Hematopoietic multipotent progenitor cell treated with erythropoietin and hydrocortisone succinate and interleukin-3 and kit ligand, for 4 days (in vitro differentiated cells): ENCODE measurements around the gene PDLIM7.

ENCODE experiments used
- DNase-seq: peaks from one replicate; pipeline ENCODE4 v3.0.0-alpha.2; 2015

Gene PDLIM7

DNA sequence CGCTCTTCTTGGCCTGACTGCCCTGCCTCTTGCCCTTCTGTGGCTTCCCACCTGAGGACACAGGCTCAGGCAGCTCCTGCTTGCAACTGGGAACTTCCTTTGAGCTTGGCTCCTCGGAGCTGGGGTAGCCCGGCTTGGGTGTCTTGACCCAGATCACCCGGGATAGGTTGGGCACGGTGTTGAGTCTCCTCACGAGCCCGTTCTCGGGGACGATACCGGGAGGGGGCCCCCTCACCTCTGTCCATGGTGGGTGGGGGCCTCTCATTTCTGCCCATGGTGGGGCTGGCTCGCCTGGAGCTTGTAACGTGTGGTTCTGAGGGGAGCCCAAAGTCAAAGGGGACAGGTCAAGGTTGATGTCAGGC is 27.1 kb upstream of the PDLIM7 start:
- DNase-seq: no peak

DNA sequence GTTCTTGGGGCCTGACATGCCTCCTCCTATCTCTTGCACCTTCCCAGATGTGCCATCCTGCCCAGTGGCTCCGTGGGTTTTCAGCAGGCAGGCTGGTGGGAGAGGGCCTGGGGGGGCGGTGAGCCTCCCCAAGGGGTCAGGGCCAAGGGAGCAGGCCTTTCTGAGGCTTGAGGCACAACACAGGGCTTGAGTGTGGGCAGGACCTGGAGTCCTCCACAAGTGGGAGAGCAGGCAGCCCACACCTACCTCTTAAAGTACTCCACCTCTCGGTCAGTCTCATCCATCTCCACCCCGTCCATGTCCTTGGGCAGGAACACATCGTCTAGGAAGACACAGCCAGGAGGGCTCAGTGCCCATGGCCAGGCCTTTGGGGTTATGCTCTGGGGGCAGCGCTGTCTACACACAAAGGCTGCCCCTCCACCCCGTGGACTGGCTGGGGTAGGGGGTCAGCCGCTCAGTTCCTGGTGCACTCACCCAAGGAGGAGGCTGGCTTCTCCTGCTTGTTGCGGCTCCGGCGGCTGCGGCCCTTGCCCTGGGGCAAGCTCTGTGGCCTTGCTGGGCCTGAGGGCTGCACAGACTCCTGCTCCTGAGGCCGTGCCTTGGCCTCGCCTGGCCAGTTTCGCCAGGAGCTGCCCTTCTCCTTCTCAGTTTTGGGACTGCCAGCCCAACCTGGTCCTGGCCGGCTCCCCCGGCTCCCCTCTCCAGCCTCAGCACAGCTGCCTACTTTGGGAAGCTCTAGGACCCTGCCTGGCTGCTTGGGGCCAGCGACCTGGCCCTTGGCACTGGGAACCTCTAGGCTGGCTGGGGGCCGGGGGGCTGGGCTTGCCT is 26.5 kb upstream of the PDLIM7 start:
- no peak for DNase-seq

DNA sequence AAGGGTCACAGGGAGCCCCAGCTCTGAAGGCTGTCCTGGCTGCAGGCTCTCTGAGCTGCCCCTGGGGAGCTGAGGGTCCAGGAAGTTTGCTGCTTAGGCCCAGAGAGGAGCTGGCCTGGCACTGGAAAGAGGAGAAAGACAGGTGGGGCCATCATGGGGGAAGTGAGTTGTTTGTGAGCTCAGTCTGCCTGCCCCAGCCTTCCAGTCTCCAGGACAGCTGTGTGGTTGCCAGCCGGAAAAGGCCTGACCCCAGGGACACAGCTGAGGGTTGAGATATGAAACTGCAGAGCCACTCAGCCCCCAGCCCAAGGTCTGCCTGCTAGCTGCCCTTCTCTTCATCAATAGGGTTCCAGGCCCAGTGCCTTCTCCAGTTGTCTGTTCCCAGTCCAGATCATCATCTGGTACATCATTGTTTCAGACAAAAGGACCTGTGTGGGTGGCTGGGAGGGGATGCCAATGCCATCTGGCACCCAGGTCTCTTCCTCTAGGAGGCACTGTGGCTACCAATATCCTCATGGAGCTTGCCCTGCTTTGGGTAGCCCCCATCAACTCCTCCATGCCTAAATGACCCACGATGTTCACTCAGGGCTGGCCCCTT is 23.6 kb upstream of the PDLIM7 start:
- DNase-seq: peak; percentile 64

DNA sequence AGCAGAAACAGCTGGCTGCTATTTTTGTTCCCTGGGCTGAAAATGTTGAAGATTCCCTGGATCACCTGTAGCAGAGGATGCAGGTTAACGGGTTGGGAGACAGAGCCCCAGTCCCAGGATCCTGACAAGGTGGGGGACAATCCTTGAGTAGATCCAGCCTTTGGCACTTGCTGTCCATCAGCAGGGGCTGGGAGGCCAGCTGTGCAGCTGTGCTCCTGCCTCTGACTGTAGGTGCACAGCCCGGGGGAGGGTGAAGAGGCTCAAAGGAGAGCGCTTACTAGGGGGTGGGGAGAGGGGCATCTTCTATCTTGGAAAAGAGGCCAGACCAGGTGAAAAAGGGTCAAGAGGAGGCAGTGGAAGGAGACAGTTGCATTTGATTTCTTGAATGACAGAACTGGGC is 22.9 kb upstream of the PDLIM7 start:
- DNase-seq: no peak

DNA sequence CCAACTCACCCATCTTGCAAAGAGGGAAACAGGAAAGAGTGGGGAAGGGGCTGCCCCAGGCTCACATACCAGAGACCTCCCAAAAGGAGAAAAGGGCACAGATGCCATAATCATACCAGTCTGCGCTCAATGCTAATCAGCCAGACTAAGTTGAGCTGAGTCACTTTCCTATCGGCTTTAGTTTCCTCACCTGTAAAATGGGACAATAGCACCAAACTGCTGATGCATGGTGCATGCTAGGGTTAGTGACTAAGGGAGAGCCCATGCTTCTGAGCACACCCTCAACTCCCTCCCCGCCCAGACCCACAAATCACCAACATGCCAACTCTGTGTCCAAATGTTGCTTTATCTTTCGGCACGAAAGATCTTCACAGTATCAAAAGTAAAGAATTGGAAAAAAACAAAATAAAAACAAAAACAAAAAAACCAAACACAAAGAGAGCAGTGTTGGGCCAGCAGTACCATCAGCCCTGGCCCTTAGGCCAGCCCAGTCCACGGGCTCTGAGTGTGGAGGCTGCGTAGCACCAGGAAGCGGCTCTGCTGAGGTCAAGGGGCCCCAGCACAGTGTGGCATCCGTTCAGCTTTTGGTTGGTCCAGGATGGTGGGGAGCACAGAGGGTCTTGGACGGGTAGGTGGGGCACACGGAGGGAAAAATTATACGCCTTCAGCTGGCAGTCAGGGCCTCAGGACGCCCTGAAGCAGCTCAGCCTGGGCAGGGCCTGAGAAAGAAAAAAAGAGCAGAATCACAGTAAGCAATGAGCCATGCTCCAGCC is 22.2 kb upstream of the PDLIM7 start:
- no peak for DNase-seq

DNA sequence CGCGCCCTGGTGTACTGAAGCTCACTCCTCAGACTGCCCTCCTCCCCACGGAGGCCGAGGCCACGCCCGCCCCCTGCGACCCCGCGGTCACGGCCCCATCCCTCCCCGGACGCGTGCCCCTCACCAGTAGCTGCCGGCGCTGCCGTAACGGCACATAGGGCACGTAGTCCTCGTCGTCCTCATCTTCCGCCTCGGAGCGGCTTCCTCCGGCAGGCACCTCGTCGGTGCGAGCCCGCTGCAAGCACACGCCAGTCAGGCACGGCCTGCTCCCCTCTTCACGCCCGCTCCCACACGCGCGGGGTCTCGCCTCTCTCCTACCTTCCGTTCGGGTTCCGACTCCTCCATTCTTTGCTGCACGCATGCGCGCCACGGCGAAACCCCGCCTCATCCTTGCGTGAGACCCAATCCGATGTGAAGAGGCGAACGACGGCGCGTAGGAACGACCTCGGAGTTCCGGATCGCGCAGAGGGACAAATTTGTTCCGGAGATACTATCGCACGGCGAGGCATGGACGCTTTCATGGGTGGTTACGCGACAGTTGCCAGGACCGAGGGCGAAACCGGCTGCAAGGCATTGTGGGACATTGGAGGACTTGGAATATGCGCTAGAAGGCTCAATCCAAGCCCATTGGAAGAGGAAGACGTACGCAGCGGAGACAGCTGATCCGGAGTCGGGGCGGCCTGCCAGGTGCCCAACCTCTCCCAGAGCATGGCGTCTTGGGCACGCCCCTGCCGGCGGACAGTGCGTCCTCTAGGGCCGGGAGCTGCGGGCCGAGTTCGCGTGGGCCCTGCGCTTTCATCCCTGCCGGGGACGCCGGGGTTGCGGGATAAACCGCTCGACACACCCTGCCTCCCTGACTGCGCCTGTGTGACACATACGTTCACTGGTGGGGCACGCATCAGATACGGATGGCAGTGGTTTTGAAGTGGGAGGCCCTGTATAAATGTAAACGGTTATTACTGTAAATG is 19.5 kb upstream of the PDLIM7 start, which contains the start of gene DDX41:
TSS of gene DDX41 (minus strand) at position 361 of the 968 bp plus-strand sequence. CDS start at position 345, 16 bp downstream.
- peak; percentile 99 for DNase-seq

DNA sequence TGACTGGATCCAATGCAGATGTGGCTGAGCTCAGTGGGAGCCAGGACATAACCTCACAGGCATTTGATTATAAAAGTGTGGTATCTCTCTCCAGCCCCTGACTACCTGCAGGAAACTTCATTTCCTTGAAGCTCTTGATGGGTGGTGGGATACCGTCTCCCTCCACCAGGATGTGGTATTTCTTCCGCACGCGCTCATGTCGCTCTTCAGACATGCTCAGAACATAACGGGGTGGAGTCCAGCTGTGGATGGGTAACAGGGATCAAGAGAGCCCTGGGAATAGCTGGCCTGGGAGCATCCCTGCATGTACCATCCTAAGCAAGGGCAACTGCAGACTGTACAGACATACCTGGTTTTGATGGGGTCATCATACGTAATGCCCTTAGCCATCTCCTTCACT is 18.2 kb upstream of the PDLIM7 start:
- no peak for DNase-seq

DNA sequence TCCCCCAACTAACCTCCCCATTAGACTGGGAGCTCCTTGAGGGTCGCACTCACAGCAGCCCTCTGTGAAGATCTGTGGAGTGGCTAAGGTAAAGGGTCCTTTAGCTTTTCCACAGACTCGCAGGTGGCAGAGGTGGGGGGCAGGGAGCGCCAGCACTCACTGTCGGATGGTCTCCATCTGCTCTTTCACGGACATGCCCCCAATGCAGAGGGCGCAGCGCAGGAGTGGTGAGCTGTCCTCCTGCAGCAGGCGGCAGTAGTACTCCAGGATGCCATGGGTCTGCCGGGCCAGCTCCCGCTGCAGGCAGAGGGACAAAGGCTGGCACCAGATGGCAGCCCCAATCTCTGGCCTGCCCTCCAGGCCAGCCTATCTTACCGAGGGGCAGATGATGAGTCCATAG is 17.1 kb upstream of the PDLIM7 start:
- DNase-seq: no peak

DNA sequence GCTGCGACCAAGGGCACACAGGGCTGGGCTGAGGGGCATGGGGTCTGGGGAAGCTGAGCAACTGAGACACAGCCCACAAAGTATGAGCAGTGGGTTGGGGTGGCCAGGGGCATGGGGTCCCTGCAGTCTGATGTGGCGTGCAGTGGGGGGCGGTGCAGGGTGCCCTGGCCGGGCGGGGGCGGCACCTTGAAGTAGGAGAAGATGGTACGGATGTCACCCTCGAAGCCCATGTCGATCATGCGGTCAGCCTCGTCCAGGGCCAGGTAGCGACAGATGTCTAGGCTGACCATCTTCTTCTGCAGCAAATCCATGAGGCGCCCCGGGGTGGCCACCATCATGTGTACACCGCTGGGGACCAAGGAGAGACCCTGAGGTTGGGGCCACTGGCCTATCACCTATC is 16.1 kb upstream of the PDLIM7 start:
- DNase-seq: no peak

DNA sequence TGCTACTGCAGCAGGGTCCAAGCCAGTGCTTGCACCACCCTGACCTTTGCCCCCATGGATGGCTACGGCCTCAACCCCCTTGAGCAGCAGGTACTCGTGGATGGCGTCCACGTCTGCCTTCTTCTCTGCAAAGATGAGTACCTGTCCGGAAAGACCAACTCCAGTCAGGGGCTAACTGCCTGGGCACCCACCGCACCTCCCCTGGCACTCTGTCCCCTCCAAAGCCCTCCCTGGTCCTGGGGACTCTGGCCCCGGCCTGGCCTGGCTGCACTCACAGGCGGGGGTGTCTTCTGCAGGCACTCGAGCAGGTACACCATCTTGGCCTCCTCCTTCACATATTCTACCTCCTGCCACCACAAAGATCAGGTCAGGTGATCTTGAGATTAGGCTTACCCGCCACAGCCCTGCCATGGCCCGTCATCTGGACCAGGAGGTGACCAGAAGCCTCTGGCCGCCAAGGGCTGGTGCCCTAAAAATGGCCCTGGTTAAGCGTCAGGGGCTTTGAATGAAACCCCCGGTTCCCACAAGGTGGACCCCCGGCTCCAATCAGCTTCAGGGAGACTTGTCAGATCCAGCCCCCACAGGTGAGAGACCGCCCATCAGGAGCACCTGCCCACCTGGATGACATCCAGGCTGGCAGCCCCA is 15.5 kb upstream of the PDLIM7 start:
- no peak for DNase-seq

DNA sequence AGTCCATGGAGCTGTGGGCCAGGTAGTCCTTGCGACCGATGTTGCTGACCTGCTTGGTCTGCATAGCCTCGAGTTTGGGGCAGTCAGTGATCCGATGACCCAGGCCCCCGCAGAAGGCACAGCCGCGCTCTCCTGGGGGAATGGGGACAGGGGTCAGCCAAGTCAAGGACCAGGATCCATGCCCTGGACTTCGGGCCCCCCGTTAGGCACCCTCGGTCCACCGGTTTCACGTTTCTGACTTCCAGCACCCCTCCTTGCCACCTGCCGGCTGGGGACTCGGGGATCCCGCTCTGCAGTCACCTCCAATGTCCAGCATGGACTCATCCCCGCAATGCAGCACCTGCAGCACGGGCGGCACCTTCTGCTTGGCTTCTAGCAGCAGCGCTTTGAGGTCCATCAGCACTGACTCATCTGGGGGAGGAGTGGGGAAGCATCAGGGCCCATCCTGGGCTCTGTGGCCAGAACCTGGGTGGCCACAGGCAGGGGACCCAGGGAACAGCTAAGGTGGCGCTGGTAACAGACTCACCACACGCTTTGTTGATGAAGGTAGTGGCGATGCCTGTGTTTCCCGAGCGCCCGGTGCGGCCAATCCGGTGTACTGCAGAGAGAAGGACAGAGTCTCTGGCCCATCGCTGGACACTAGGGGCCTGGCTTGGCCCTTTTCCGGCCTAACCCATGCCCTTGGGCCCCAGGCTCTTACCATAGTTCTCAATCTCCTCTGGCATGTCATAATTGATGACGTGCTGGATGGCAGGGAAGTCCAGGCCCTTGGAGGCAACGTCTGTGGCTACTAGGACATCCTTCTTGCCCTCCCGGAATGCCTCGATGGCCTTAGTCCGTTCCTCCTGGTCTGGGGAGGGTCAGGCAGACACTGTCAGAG is 14.6 kb upstream of the PDLIM7 start:
- no peak for DNase-seq

DNA sequence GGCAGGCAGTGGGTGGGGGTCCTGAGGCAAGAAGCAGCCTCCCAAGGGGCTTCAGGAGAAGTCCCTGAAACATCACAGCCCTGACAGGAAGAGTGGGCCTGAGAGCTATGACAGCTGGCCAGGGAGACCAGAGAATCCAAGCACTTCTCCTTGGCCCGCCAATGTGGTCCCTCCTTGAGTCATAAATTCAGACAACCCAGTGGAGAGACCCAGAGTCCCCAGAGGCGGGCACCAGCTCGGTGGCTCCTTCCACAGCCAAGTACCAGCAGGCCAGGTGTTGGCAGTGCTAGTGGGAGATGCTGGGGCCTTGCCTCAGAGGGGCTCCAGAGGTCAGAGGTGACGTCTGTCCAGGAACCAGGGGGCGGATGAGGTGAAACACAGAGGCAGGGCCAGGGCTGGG is 13.8 kb upstream of the PDLIM7 start:
- no peak for DNase-seq

DNA sequence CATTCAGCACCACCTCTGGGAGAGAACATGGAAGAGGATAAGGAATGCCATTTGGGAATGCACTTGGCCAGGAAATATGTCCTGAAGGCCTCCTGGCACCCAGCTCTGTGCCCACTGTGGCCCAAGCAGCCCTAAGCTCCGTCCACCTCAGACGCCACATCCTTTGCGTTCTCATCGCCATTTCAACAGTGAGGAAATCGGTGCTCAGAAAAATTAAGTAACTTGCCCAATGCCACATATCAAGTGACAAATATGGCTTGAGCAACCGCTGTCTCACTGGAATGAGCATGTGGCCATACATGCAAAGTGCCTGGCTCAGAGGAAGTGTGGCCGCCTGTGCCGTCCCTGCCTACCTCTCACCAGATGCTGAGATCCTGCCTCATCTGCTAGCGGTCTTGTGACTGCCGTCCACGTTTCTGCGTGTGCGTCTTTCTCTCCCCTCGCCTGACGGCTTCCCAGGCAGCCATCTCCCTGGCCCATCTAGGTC is 13.2 kb upstream of the PDLIM7 start:
- DNase-seq: peak; percentile 84

DNA sequence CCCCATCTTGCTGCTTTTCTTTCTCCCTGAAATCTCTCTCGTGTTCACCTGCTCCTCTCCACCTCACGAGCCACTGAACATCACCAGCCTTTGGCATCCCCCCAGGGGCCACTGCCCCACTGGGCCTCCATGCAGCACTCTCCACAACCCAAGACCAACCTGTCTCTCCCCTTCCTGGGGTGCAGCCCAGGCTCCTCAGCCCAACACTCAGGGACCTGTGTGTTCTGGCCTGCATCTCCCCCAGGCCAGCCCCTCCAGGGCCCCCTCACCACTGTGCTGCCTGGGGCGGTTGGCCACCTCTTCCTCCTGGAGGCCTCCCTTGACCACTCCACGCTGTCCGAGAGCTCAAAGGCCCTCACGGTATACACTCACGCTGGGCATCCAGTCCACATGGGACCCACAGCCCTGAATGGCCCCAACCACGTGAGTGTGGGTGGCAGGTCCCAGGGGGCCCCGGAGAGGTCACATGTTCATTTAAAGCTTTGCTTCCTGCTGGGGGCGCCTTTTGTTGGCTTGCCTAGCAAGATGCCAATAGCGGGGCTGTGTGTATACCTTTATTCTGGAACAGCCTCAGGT is 12.7 kb upstream of the PDLIM7 start:
- DNase-seq: peak; percentile 61

DNA sequence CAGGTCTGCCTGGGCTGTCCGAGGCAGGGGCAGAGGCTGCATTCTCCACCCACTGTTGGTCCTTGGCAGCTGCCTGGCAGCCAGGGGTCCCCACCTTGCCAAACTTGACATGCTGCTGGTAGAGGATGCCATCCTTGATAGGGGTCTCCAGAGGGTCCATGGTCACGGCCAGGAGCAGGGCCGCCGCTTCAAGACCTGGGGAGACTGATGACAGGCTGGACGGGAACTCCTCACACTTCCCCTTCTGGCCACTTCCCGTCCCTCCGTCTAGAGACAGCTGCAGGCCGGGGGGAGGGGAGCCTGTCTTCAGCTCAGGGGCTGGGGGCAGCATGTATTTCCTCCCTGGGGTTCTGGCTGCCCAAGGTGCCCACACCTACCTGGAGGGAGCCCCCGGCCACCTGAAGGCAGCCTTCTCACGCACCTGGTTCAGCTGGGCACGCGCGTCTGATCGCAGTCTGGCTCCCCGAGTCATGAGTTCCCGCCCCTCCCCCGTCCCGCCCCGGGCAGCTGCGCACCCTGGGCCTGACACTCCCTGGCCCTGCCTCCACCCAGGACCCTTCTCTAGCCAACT is 12.1 kb upstream of the PDLIM7 start, which contains the start of gene DOK3:
TSS of gene DOK3 (minus strand) at position 446 of the 571 bp plus-strand sequence. CDS start at position 160, 286 bp downstream.
- peak; percentile 69 for DNase-seq

DNA sequence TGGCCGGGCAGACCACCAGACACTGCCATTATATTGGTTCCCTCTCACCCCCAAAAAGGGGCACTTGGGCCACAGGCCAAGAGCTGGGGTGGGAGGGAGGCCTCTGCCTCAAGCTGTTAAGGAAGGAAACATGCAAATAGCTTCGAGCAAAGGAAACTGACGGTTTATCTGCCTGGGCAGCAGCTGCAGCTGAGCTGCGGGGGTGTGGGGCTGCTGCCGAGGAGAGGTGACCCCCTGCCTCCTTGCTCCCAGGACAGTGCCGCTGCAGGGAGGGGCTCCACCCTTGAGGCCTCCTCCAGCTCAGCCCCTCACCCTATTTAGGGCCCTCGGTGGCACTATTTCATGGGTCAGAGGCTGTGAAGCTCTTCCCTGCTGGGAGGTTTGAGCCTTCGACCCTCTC is 11.4 kb upstream of the PDLIM7 start:
- peak; percentile 85 for DNase-seq

DNA sequence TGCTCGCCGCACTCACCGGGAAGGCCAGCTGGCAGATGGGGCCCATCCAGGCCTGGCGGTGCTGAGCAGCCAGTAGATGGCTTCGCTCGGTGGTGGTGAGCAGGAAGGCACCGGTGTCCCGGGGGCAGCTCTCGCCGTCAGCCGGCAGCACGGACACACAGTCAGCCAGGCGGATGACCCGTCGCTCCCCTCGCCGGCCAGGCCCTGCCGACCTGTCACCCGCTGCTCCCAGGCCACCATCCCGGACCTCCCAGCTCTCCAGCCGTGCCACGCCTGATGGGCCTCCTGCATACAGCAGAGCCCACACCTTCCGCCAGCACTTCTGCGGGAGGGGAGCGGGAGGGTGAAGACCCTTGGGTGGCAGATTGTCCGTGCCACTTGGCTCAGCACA is 10.8 kb upstream of the PDLIM7 start:
- DNase-seq: peak; percentile 31

DNA sequence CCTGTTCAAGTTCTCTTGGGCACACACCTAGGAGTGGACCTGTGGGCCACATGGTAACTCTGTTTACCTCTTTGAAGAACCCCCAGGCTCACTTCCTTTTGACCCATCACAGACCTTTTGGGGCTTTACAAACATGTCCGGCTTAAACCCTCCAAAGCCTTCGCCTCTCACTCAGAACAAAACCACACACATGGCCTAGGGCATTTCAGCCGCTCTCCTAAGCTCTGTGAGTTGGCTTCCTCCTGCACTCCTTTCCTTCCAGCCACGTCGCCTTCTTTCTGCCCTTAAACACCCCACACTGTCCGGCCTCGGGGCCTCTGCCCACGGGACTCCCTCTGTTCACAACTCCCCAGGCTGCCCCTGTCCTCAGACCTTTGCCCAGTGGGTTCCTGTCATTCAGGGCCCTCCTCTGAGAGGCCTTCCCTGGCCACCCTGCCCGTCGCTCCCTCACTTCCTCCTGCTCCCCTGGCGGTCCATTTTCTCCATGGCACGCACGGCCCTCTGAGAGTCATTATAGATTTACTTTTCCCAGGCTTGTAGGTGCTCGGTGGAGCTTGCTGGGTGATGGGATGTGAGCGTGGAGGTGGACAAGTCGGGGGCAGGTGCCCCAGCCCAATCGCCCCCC is 10.3 kb upstream of the PDLIM7 start:
- DNase-seq: peak; percentile 67

DNA sequence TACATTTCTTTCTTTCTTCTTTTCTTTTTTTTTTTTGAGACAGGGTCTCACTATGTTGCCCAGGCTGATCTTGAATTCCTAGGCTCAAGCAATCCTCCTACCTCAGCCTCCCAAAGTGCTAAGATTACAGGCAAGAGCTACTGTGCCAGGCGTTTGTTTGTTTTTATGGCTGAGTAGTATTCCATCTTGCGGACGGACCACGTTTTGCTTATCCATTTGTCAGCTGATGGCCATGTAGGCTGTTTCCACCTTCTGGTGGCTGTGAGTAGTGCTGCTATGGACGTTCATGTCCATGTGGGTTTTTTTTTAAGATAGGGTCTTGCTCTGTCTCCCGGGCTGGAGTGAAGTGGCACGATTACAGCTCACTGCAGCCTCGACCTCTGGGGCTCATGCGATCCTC is 9.8 kb upstream of the PDLIM7 start:
- DNase-seq: peak; percentile 77

DNA sequence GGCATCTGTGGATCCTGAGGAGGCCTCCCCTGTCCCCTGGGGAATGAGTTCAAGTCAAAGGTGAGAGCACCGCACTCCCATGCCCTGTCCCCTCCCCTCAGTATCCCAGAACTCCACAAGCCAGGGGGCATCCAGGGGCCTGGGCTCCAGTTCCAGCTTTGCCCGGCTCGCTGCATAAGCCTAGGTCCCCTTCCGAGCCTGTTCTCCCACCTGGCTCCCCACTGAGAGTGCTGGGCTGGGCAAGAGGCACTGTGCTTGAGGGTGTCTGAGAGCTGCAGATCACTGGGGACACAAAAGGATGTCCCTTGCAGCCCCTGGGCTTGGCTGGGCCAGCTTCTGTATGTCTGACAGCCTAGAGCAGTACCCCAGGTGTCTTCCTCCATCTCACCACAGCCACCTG is 7.7 kb upstream of the PDLIM7 start:
- DNase-seq: no peak
